Stimulated activated CD4-positive, alpha-beta T cell treated with anti-CD3 and anti-CD28 coated beads, Interleukin-1b, Interleukin-23, amount 100 ng/mL, for 1 hour (primary cell): ENCODE measurements around the gene PODXL.

Source experiments
- DNase-seq, 2 donors: peaks; one replicate each; pipeline ENCODE4 v3.0.0-alpha.2; 2020; ENCODE audit warnings: low read depth in 2 of 2

Gene PODXL

GRCh38 chr7:131556053-131556908, at the start of gene PODXL:
Gene PODXL, minus strand, starts transcription at chr7:131556628. Its CDS starts 269 bp downstream, at chr7:131556359.
- DNase-seq, result peak; percentile 2 to 10

GRCh38 chr7:131605280-131605878, 49.0 kb upstream of the PODXL start:
- DNase-seq, result no peak

GRCh38 chr7:131604841-131605279, 48.4 kb upstream of the PODXL start:
- DNase-seq, result no peak

GRCh38 chr7:131603932-131604331, 47.5 kb upstream of the PODXL start:
- no peak for DNase-seq

- no peak for DNase-seq
These were observed 46.6 kb upstream of the PODXL start for GRCh38 chr7:131602994-131603372.

GRCh38 chr7:131602304-131602993, 46.0 kb upstream of the PODXL start:
- DNase-seq, result no peak

GRCh38 chr7:131600085-131600881, 43.9 kb upstream of the PODXL start:
- no peak for DNase-seq

GRCh38 chr7:131596785-131597184, 40.4 kb upstream of the PODXL start:
- DNase-seq, result no peak

GRCh38 chr7:131595699-131596098, 39.3 kb upstream of the PODXL start:
- no peak for DNase-seq

GRCh38 chr7:131591687-131592319, 35.4 kb upstream of the PODXL start:
- no peak for DNase-seq

- DNase-seq, result no peak
These were observed 31.0 kb upstream of the PODXL start for GRCh38 chr7:131587315-131587923.

GRCh38 chr7:131586759-131587158, 30.3 kb upstream of the PODXL start:
- DNase-seq, result no peak

- no peak for DNase-seq
These were observed 29.8 kb upstream of the PODXL start for GRCh38 chr7:131586259-131586658.

GRCh38 chr7:131583430-131583829, 27.0 kb upstream of the PODXL start:
- no peak for DNase-seq

- DNase-seq, result no peak
These were observed 25.0 kb upstream of the PODXL start for GRCh38 chr7:131581241-131582051.

GRCh38 chr7:131578602-131579001, 22.2 kb upstream of the PODXL start:
- no peak for DNase-seq

GRCh38 chr7:131574741-131575140, 18.3 kb upstream of the PODXL start:
- DNase-seq, result no peak

- DNase-seq, result no peak
These were observed 14.0 kb upstream of the PODXL start for GRCh38 chr7:131570401-131570800.

GRCh38 chr7:131568970-131569369, 12.5 kb upstream of the PODXL start:
- DNase-seq, result no peak

GRCh38 chr7:131568510-131568909, 12.1 kb upstream of the PODXL start:
- DNase-seq, result no peak
